Type B pancreatic cell (in vitro differentiated cells): Measurements from ENCODE around the gene ZBBX. TPM values are rescaled to one million over a fixed set of nuclear protein-coding genes. Genes with fewer than 3 reads are reported as not detected.

ENCODE experiments used
- DNase-seq: peaks from one replicate; pipeline ENCODE4 v3.0.0; 2021; ENCODE audit warnings: mixed read lengths; ENCODE audit not compliant: unreplicated experiment; ENCODE audit errors: extremely low spot score
- H3K27ac Mint-ChIP-seq: 2 replicates; pipeline ENCODE4 v1.8.0; 2021; ENCODE audit warnings: mild to moderate bottlenecking, mixed read lengths
- H3K27me3 Mint-ChIP-seq: 2 replicates; pipeline ENCODE4 v1.8.0; 2021; ENCODE audit warnings: mixed read lengths
- H3K36me3 Mint-ChIP-seq: 2 replicates; pipeline ENCODE4 v1.8.0; 2021; ENCODE audit warnings: mixed read lengths
- H3K4me1 Mint-ChIP-seq: one replicate; pipeline ENCODE4 v1.8.0; 2021; ENCODE audit warnings: mixed read lengths; ENCODE audit not compliant: unreplicated experiment
- H3K4me3 Mint-ChIP-seq: 2 replicates; pipeline ENCODE4 v1.8.0; 2021; ENCODE audit warnings: mild to moderate bottlenecking, mixed read lengths
- H3K9me3 Mint-ChIP-seq: 2 replicates; pipeline ENCODE4 v1.8.0; 2021; ENCODE audit warnings: mixed read lengths
- total RNA-seq: library from RNA; stranded (reverse); gene quantifications from 2 replicates; pipeline ENCODE4 v1.2.1, GENCODE V29; 2021; ENCODE audit warnings: low replicate concordance
- TF ChIP-seq, protein P1 (sequence below): fragments of 200-600 bp; sonication (generic); conservative IDR thresholded peaks from 2 replicates; pipeline ENCODE4 v1.5.0; 2021; ENCODE audit warnings: antibody characterized with exemption, mild to moderate bottlenecking

The ZBBX gene
- total RNA-seq, 1 donor from 2014 or later, result 3.8 TPM

DNA sequence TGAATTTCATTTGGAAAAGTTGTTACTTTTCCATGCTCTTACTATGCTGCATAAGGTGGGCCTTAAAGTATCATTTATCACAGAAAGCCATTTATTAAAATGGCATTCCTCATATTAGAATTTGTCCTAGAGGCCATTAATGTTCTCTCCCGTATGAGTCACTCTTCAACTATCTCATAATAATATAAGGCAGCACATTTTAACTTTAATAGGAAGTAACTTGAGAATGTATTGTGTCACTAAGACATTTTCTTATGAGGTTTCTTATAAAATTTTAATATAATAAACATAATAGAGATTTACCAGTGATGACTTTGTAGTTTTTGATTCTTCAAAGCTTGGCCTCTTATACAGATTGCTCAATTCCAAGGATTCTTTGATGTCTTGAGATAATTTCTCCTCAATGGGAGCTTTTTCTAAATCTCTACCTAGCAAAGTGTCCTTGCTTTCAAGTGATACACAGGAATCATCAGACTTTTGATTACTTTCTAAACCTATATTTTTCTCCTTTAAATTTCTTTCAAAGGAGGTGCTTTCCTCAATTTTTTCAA, 74.7 kb downstream of the ZBBX start:
- DNase-seq, result no peak
- peaks cover 6% of the 10 kb centered on the region for H3K36me3 Mint-ChIP-seq

DNA sequence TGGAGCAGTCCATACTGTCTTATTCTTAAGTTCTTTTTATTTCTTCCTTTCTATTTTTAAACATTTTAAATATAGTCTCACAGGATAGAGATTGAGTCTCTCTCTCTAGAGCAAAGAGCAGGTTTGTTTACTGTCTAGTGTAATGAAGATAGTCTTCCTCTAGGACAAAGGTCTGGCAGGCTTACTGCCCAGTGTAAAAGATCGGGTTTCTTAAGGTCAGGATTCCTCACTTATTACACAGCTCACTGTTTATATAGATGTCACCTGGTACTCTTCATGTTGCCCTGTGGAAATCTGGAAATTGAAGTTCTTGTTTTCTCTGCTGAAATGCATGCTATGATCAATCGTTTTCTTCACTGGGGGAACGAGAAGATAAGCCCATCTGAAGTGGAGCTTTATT, 76.0 kb downstream of the ZBBX start:
- peaks cover 3% of the 10 kb centered on the region for H3K36me3 Mint-ChIP-seq
- peaks cover 4% of the 10 kb centered on the region for H3K9me3 Mint-ChIP-seq
- TF ChIP-seq, protein P1, sequence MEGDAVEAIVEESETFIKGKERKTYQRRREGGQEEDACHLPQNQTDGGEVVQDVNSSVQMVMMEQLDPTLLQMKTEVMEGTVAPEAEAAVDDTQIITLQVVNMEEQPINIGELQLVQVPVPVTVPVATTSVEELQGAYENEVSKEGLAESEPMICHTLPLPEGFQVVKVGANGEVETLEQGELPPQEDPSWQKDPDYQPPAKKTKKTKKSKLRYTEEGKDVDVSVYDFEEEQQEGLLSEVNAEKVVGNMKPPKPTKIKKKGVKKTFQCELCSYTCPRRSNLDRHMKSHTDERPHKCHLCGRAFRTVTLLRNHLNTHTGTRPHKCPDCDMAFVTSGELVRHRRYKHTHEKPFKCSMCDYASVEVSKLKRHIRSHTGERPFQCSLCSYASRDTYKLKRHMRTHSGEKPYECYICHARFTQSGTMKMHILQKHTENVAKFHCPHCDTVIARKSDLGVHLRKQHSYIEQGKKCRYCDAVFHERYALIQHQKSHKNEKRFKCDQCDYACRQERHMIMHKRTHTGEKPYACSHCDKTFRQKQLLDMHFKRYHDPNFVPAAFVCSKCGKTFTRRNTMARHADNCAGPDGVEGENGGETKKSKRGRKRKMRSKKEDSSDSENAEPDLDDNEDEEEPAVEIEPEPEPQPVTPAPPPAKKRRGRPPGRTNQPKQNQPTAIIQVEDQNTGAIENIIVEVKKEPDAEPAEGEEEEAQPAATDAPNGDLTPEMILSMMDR, result no peak
- H3K4me3 Mint-ChIP-seq, result no peak overlapping the region
- H3K27ac Mint-ChIP-seq, result peak overlapping the region; percentile 10
- DNase-seq, result no peak
- H3K4me1 Mint-ChIP-seq, result no peaks in the 10 kb centered on the region
- no peaks in the 10 kb centered on the region for H3K27me3 Mint-ChIP-seq

More for the DNA sequence above, 74.7 kb downstream of the ZBBX start:
- Mint-ChIP-seq H3K9me3 (peaks cover 11% of the 10 kb centered on the region), H3K4me1 (no peaks in the 10 kb centered on the region), H3K27me3 (no peaks in the 10 kb centered on the region), H3K27ac (no peak overlapping the region), H3K4me3 (no peak overlapping the region)
- TF ChIP-seq, protein P1, result no peak

DNA sequence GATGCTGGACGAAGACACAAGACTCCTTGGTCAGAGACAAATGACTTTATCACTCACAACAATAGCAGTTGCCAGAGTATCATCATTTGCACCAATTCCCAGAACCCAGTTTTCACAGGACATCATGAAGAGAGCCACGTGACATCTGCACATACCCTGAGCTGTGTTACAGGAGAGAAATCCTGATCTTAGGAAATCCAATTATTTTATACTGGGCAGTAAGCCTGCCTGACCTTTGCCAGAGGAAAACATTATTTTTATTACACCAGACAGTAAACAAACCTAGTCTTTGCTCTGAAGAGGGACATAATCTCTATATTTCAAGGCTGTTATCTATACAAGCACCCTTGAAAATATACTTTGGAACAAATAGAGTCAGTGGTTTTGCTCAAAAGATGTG, 77.4 kb downstream of the ZBBX start:
- H3K9me3 Mint-ChIP-seq, result no peaks in the 10 kb centered on the region
- H3K36me3 Mint-ChIP-seq, result no peaks in the 10 kb centered on the region
- DNase-seq, result no peak
- no peaks in the 10 kb centered on the region for H3K4me1 Mint-ChIP-seq
- TF ChIP-seq, protein P1, result no peak
- H3K27ac Mint-ChIP-seq, result no peak overlapping the region
- no peak overlapping the region for H3K4me3 Mint-ChIP-seq
- H3K27me3 Mint-ChIP-seq, result no peaks in the 10 kb centered on the region

GRCh38 chr3:167300207-167300606, 79.9 kb downstream of the ZBBX start:
- Mint-ChIP-seq H3K27ac (no peak overlapping the region), H3K9me3 (no peaks in the 10 kb centered on the region), H3K4me3 (no peak overlapping the region), H3K4me1 (no peaks in the 10 kb centered on the region), H3K27me3 (no peaks in the 10 kb centered on the region), H3K36me3 (no peaks in the 10 kb centered on the region)
- TF ChIP-seq, protein P1, result no peak
- DNase-seq, result no peak

DNA sequence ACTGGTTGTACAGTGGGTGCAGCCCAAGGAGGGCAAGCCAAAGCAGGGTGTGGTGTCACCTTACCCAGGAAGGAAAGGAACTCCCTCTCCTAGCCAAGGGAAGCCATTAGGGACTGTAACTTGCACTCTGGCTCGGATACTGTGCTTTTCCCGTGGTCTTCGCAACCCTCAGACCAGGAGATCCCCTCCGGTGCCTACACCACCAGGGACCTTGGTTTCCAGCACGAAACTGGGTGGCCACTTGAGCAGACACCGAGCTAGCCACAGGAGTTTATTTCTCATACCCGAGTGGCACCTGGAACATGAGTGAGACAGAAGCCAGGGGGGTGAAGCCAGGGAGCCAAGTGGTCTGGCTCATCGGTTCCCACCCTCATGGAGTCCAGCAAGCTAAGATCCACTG, 90.7 kb downstream of the ZBBX start:
- TF ChIP-seq, protein P1, result no peak
- Mint-ChIP-seq H3K27ac (no peak overlapping the region), H3K36me3 (no peaks in the 10 kb centered on the region), H3K27me3 (no peaks in the 10 kb centered on the region), H3K4me1 (no peaks in the 10 kb centered on the region), H3K4me3 (no peak overlapping the region), H3K9me3 (no peaks in the 10 kb centered on the region)
- DNase-seq, result no peak

DNA sequence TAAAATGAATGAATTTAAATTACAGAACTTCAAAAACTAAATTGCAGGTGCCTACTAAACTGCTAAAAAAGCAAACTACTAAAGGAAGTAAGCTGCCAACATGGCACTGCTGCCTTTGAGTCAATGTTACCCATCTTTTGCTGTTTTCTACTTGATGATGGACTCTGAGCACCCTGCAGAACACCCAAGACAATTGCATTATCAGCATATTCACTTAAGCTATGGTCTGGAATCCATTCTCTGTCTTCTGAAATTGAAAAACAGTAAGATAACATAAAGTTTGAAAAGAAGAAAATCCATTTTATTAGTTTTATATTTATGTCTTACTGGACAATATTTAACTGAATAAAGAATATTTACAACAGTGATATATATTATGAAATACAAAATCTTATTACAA, 91.4 kb downstream of the ZBBX start:
- TF ChIP-seq, protein P1, result no peak
- H3K4me3 Mint-ChIP-seq, result no peak overlapping the region
- H3K36me3 Mint-ChIP-seq, result no peaks in the 10 kb centered on the region
- H3K9me3 Mint-ChIP-seq, result no peaks in the 10 kb centered on the region
- DNase-seq, result no peak
- no peaks in the 10 kb centered on the region for H3K4me1 Mint-ChIP-seq
- H3K27me3 Mint-ChIP-seq, result no peaks in the 10 kb centered on the region
- H3K27ac Mint-ChIP-seq, result no peak overlapping the region
